HL-60/S4 (cell line): ENCODE data around the gene HAP1.
"Not testable (repeated sequence)": the region's sequence is repeated elsewhere in the genome, so short reads cannot be mapped to it uniquely, and the experiment has no call there.

Source experiments
- in situ Hi-C: fragments of 300-500 bp; cut with MboI; formaldehyde crosslinking; loops from 2 replicates; pipeline ENCODE4 v1.14.3; 2022; ENCODE audit warnings: low sequenced_read_pairs

Gene HAP1

GRCh38 chr17:41675157-41676057, 59.0 kb downstream of the HAP1 start:
- in situ Hi-C loops = not testable (repeated sequence)
